Measurements from ENCODE around the gene CCZ1B. TPM values are rescaled to one million over a fixed set of nuclear protein-coding genes. Genes with fewer than 3 reads are reported as not detected.
"Not testable (repeated sequence)": the region's sequence is repeated elsewhere in the genome, so short reads cannot be mapped to it uniquely, and the experiment has no call there.

The CCZ1B gene
- total RNA-seq, 2 experiments from 2014 or later, result 73.5 to 84.5 TPM

GRCh38 chr7:6825236-6826125 is 594 bp downstream of the CCZ1B start:
- H3K27ac ChIP-seq (ENCODE audit: low read depth in 1 of 2, low read length in 2 of 2); H3K9me3 ChIP-seq (ENCODE audit: control insufficient read depth in 1 of 2, insufficient read depth in 1 of 2, low read length in 2 of 2); H3K27me3 ChIP-seq (ENCODE audit: control insufficient read depth in 1 of 2, insufficient read depth in 2 of 2, low read length in 2 of 2); H3K4me1 ChIP-seq (ENCODE audit: insufficient read depth, low read length); H3K4me3 Mint-ChIP-seq; H3K4me1 Mint-ChIP-seq (ENCODE audit: low read depth); H3K9me3 Mint-ChIP-seq; H3K36me3 Mint-ChIP-seq (ENCODE audit: low read depth); CTCF ChIA-PET; intact Hi-C loops (cut with DNase I, micrococcal nuclease); H3K36me3 ChIP-seq (ENCODE audit: insufficient read depth, low read length); H3K27me3 Mint-ChIP-seq; POLR2A ChIA-PET: not testable (repeated sequence)
- DNase-seq, result peak in 1 of 14 experiments; percentile 9
- peak overlapping the region; percentile 85 for H3K27ac Mint-ChIP-seq
- peak; percentile 55 for ATAC-seq (ENCODE audit: poor library complexity)
- peak overlapping the region; percentile 36 for H3K4me3 ChIP-seq (ENCODE audit: low read length)

- H3K4me3 ChIP-seq (ENCODE audit: low read length); H3K4me1 Mint-ChIP-seq (ENCODE audit: low read depth); H3K27ac Mint-ChIP-seq; CTCF ChIA-PET; POLR2A ChIA-PET; DNase-seq; H3K4me1 ChIP-seq (ENCODE audit: insufficient read depth, low read length); H3K27ac ChIP-seq (ENCODE audit: low read depth in 1 of 2, low read length in 2 of 2); intact Hi-C loops (cut with DNase I, micrococcal nuclease); H3K27me3 Mint-ChIP-seq; H3K27me3 ChIP-seq (ENCODE audit: control insufficient read depth in 1 of 2, insufficient read depth in 2 of 2, low read length in 2 of 2); H3K9me3 Mint-ChIP-seq; H3K9me3 ChIP-seq (ENCODE audit: control insufficient read depth in 1 of 2, insufficient read depth in 1 of 2, low read length in 2 of 2); ATAC-seq (ENCODE audit: poor library complexity): not testable (repeated sequence)
- H3K36me3 ChIP-seq (ENCODE audit: insufficient read depth, low read length), result peaks cover 14% of the 10 kb centered on the region
- Mint-ChIP-seq H3K36me3 (ENCODE audit: low read depth) (peaks cover 28% of the 10 kb centered on the region), H3K4me3 (peak overlapping the region; percentile 8)
These were observed 4.5 kb downstream of the CCZ1B start for GRCh38 chr7:6821622-6822021.

DNA sequence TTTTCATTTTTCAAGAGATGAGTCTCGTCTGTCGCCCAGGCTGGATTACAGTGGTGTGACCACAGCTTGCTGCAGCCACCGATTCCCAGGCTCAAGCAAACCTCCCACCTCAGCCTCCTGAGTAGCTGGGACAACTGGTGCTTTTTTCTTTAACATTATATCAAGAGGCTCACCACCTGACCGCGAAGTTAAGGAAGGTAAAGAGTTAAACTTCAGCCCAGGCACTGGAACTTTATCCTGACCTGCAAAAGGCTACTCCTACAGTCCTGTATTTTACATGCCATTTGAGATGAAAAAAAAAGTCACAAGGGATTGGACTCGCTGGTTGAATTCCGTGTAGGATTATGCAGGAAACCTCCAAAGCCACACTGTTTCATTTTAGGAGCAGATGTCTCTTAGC is 10.6 kb downstream of the CCZ1B start:
- peaks cover 17% of the 10 kb centered on the region for H3K36me3 ChIP-seq (ENCODE audit: insufficient read depth, low read length)
- H3K27me3 Mint-ChIP-seq; DNase-seq; H3K27ac ChIP-seq (ENCODE audit: low read depth in 1 of 2, low read length in 2 of 2); H3K9me3 ChIP-seq (ENCODE audit: control insufficient read depth in 1 of 2, insufficient read depth in 1 of 2, low read length in 2 of 2); intact Hi-C loops (cut with DNase I, micrococcal nuclease); H3K27me3 ChIP-seq (ENCODE audit: control insufficient read depth in 1 of 2, insufficient read depth in 2 of 2, low read length in 2 of 2); H3K9me3 Mint-ChIP-seq; H3K27ac Mint-ChIP-seq; H3K4me1 Mint-ChIP-seq (ENCODE audit: low read depth); H3K4me3 Mint-ChIP-seq; POLR2A ChIA-PET; H3K4me3 ChIP-seq (ENCODE audit: low read length); H3K4me1 ChIP-seq (ENCODE audit: insufficient read depth, low read length); CTCF ChIA-PET; ATAC-seq (ENCODE audit: poor library complexity): not testable (repeated sequence)
- peaks cover 29% of the 10 kb centered on the region for H3K36me3 Mint-ChIP-seq (ENCODE audit: low read depth)

DNA sequence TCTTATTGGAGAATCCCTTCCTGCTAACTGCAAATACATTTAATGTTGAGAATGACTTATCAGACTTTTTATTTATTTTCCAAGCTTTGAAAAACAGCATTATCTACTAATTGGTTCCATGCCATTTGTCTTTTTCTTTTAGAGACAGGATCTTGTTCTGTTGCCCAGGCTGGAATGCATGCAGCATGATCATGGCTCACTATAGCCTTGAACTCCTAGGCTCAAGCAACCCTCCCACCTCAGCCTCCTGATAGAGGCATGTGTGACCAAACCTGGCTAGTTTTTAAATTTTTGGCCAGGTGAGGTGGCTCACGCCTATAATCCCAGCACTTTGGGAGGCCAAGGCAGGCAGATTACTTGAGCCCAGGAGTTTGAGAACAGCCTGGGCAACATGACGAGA is 13.1 kb downstream of the CCZ1B start:
- intact Hi-C loops (cut with DNase I, micrococcal nuclease); ATAC-seq (ENCODE audit: poor library complexity): not testable (repeated sequence)

GRCh38 chr7:6807959-6808358 is 18.1 kb downstream of the CCZ1B start:
- H3K9me3 ChIP-seq (ENCODE audit: control insufficient read depth in 1 of 2, insufficient read depth in 1 of 2, low read length in 2 of 2); H3K9me3 Mint-ChIP-seq; H3K4me1 ChIP-seq (ENCODE audit: insufficient read depth, low read length); H3K27ac ChIP-seq (ENCODE audit: low read depth in 1 of 2, low read length in 2 of 2); DNase-seq; CTCF ChIA-PET; H3K36me3 Mint-ChIP-seq (ENCODE audit: low read depth); H3K4me3 Mint-ChIP-seq; H3K4me1 Mint-ChIP-seq (ENCODE audit: low read depth); H3K27me3 ChIP-seq (ENCODE audit: control insufficient read depth in 1 of 2, insufficient read depth in 2 of 2, low read length in 2 of 2); intact Hi-C loops (cut with DNase I, micrococcal nuclease); H3K36me3 ChIP-seq (ENCODE audit: insufficient read depth, low read length); ATAC-seq (ENCODE audit: poor library complexity); H3K27ac Mint-ChIP-seq; H3K27me3 Mint-ChIP-seq; H3K4me3 ChIP-seq (ENCODE audit: low read length): not testable (repeated sequence)
- POLR2A ChIA-PET, result interaction anchor here (0.6 kb wide), 1 partner anchor 961 kb away, joined by 3 read pairs; no protein-coding TSS in a partner anchor

More for the DNA sequence above, 13.1 kb downstream of the CCZ1B start:
- H3K27me3 Mint-ChIP-seq; H3K27ac Mint-ChIP-seq; H3K9me3 ChIP-seq (ENCODE audit: control insufficient read depth in 1 of 2, insufficient read depth in 1 of 2, low read length in 2 of 2); POLR2A ChIA-PET; H3K9me3 Mint-ChIP-seq; H3K4me3 ChIP-seq (ENCODE audit: low read length); H3K4me1 Mint-ChIP-seq (ENCODE audit: low read depth); DNase-seq; CTCF ChIA-PET; H3K27ac ChIP-seq (ENCODE audit: low read depth in 1 of 2, low read length in 2 of 2); H3K27me3 ChIP-seq (ENCODE audit: control insufficient read depth in 1 of 2, insufficient read depth in 2 of 2, low read length in 2 of 2); H3K4me1 ChIP-seq (ENCODE audit: insufficient read depth, low read length); H3K4me3 Mint-ChIP-seq: not testable (repeated sequence)
- peaks cover 11% of the 10 kb centered on the region for H3K36me3 ChIP-seq (ENCODE audit: insufficient read depth, low read length)
- peaks cover 21% of the 10 kb centered on the region for H3K36me3 Mint-ChIP-seq (ENCODE audit: low read depth)

DNA sequence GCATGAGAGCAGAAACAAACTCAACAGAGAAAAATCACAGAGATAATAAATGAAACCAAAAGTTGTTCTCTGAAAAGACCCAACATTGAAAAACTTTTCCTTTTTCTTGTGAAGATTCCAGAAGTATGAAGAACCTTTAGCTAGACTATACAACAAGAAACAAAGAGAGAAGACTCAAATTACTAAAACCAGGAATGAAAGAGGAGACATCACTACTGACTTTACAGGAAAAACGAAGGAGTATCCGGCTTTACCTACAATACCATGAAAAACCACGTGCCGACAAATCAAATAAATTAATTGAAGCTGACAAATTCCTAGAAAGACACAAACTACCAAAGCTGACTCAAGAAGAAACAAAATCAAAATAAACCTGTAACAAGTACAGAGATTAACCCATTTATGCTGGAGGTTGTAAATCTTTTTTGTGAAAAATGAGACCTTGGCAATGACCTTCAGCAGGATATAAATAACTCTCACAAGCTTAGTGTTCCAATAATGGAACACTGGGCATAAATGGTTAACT is 18.6 kb downstream of the CCZ1B start:
- CTCF ChIA-PET; H3K9me3 ChIP-seq (ENCODE audit: control insufficient read depth in 1 of 2, insufficient read depth in 1 of 2, low read length in 2 of 2); H3K36me3 ChIP-seq (ENCODE audit: insufficient read depth, low read length); H3K27me3 Mint-ChIP-seq; H3K4me3 ChIP-seq (ENCODE audit: low read length); H3K36me3 Mint-ChIP-seq (ENCODE audit: low read depth); DNase-seq; H3K27me3 ChIP-seq (ENCODE audit: control insufficient read depth in 1 of 2, insufficient read depth in 2 of 2, low read length in 2 of 2); H3K4me1 Mint-ChIP-seq (ENCODE audit: low read depth); H3K4me1 ChIP-seq (ENCODE audit: insufficient read depth, low read length); H3K4me3 Mint-ChIP-seq; H3K9me3 Mint-ChIP-seq; ATAC-seq (ENCODE audit: poor library complexity); H3K27ac Mint-ChIP-seq; H3K27ac ChIP-seq (ENCODE audit: low read depth in 1 of 2, low read length in 2 of 2); intact Hi-C loops (cut with DNase I, micrococcal nuclease): not testable (repeated sequence)
- POLR2A ChIA-PET, result interaction anchor here (0.6 kb wide), 1 partner anchor 961 kb away, joined by 3 read pairs; no protein-coding TSS in a partner anchor

DNA sequence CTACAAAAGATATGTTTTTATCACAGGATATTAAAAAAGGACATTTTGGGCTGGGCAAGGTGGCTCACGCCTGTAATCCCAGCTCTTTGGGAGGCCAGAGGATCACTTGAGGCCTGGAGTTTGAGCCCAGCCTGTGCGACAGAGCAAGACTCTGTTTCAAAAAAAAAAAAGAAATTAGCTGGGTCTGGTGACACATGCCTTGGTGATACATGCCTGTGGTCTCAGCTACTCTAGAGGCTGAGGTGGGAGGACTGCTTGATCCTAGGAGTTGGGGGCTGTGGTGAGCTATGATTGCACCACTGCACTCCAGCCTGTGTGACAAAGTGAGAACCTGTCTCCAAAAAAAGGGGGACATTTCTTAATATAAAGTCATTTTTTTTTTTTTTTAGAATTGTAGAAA is 25.7 kb downstream of the CCZ1B start:
- H3K36me3 Mint-ChIP-seq (ENCODE audit: low read depth); H3K36me3 ChIP-seq (ENCODE audit: insufficient read depth, low read length); H3K9me3 Mint-ChIP-seq; H3K27ac ChIP-seq (ENCODE audit: low read depth in 1 of 2, low read length in 2 of 2); H3K27me3 Mint-ChIP-seq; POLR2A ChIA-PET; ATAC-seq (ENCODE audit: poor library complexity); H3K4me3 Mint-ChIP-seq; DNase-seq; H3K4me3 ChIP-seq (ENCODE audit: low read length); intact Hi-C loops (cut with DNase I, micrococcal nuclease); H3K4me1 Mint-ChIP-seq (ENCODE audit: low read depth); H3K4me1 ChIP-seq (ENCODE audit: insufficient read depth, low read length); H3K27me3 ChIP-seq (ENCODE audit: control insufficient read depth in 1 of 2, insufficient read depth in 2 of 2, low read length in 2 of 2); CTCF ChIA-PET; H3K9me3 ChIP-seq (ENCODE audit: control insufficient read depth in 1 of 2, insufficient read depth in 1 of 2, low read length in 2 of 2); H3K27ac Mint-ChIP-seq: not testable (repeated sequence)

Data from CD4-positive, alpha-beta T cell (primary cell).